ENCODE data around the gene LRRC28.

GRCh38 chr15:99408236-99409096 lies 157.2 kb downstream of the LRRC28 start:
- TF ChIP-seq POLR2AphosphoS5 (IDR thresholded peaks at IDR 0.05; ENCODE audit: low read depth, low read length) (no peak), SIN3A (IDR thresholded peaks at IDR 0.05; ENCODE audit: borderline replicate concordance, insufficient read depth, low read depth, low read length) (no peak), TCF7L2 (IDR thresholded peaks at IDR 0.05; ENCODE audit: low read depth, low read length) (no peak)
- TF ChIP-seq, protein P1, sequence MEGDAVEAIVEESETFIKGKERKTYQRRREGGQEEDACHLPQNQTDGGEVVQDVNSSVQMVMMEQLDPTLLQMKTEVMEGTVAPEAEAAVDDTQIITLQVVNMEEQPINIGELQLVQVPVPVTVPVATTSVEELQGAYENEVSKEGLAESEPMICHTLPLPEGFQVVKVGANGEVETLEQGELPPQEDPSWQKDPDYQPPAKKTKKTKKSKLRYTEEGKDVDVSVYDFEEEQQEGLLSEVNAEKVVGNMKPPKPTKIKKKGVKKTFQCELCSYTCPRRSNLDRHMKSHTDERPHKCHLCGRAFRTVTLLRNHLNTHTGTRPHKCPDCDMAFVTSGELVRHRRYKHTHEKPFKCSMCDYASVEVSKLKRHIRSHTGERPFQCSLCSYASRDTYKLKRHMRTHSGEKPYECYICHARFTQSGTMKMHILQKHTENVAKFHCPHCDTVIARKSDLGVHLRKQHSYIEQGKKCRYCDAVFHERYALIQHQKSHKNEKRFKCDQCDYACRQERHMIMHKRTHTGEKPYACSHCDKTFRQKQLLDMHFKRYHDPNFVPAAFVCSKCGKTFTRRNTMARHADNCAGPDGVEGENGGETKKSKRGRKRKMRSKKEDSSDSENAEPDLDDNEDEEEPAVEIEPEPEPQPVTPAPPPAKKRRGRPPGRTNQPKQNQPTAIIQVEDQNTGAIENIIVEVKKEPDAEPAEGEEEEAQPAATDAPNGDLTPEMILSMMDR (IDR thresholded peaks at IDR 0.05), result no peak
- TF ChIP-seq, protein P2, sequence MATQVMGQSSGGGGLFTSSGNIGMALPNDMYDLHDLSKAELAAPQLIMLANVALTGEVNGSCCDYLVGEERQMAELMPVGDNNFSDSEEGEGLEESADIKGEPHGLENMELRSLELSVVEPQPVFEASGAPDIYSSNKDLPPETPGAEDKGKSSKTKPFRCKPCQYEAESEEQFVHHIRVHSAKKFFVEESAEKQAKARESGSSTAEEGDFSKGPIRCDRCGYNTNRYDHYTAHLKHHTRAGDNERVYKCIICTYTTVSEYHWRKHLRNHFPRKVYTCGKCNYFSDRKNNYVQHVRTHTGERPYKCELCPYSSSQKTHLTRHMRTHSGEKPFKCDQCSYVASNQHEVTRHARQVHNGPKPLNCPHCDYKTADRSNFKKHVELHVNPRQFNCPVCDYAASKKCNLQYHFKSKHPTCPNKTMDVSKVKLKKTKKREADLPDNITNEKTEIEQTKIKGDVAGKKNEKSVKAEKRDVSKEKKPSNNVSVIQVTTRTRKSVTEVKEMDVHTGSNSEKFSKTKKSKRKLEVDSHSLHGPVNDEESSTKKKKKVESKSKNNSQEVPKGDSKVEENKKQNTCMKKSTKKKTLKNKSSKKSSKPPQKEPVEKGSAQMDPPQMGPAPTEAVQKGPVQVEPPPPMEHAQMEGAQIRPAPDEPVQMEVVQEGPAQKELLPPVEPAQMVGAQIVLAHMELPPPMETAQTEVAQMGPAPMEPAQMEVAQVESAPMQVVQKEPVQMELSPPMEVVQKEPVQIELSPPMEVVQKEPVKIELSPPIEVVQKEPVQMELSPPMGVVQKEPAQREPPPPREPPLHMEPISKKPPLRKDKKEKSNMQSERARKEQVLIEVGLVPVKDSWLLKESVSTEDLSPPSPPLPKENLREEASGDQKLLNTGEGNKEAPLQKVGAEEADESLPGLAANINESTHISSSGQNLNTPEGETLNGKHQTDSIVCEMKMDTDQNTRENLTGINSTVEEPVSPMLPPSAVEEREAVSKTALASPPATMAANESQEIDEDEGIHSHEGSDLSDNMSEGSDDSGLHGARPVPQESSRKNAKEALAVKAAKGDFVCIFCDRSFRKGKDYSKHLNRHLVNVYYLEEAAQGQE (IDR thresholded peaks at IDR 0.05; ENCODE audit: insufficient read depth in 1 of 2, low read depth in 2 of 2, low read length in 1 of 2), result no peak
